GM19395 (cell line): ENCODE results near the gene CFAP74.

Experiments
- ATAC-seq: cut with Tn5 transposase; IDR thresholded peaks from one replicate; pipeline ENCODE4 v1.9.1; 2021; ENCODE audit warnings: mild to moderate bottlenecking, moderate library complexity; ENCODE audit not compliant: unreplicated experiment

The CFAP74 gene

GRCh38 chr1:1883092-1883873 lies 120.3 kb downstream of the CFAP74 start:
- ATAC-seq: no peak

- no peak for ATAC-seq
These were observed 121.9 kb downstream of the CFAP74 start for GRCh38 chr1:1881727-1882126.

- ATAC-seq: no peak
These were observed 122.8 kb downstream of the CFAP74 start for GRCh38 chr1:1880617-1881312.

GRCh38 chr1:1879942-1880341 lies 123.6 kb downstream of the CFAP74 start:
- no peak for ATAC-seq

GRCh38 chr1:1877865-1878436 lies 125.6 kb downstream of the CFAP74 start:
- no peak for ATAC-seq

- no peak for ATAC-seq
These were observed 127.2 kb downstream of the CFAP74 start for GRCh38 chr1:1876335-1876930.

GRCh38 chr1:1875932-1876331 lies 127.7 kb downstream of the CFAP74 start:
- no peak for ATAC-seq

GRCh38 chr1:1874901-1875300 lies 128.7 kb downstream of the CFAP74 start:
- ATAC-seq: no peak

- ATAC-seq: no peak
These were observed 130.4 kb downstream of the CFAP74 start for GRCh38 chr1:1873186-1873585.

GRCh38 chr1:1872329-1872994 lies 131.1 kb downstream of the CFAP74 start:
- no peak for ATAC-seq
